NB4 (cell line): ENCODE results near the gene RPL38.

Source experiments
- TF ChIP-seq, protein P1 (sequence below): IDR thresholded peaks from one replicate; pipeline ENCODE4 v1.5.1; 2012; ENCODE audit warnings: low read depth, low read length
- TF ChIP-seq, protein P2 (sequence below): IDR thresholded peaks from 2 replicates; pipeline ENCODE4 v1.6.1; 2011; ENCODE audit warnings: low read depth, low read length

GRCh38 chr17:74243013-74243755 is 39.7 kb downstream of the RPL38 start:
- TF ChIP-seq, protein P1, sequence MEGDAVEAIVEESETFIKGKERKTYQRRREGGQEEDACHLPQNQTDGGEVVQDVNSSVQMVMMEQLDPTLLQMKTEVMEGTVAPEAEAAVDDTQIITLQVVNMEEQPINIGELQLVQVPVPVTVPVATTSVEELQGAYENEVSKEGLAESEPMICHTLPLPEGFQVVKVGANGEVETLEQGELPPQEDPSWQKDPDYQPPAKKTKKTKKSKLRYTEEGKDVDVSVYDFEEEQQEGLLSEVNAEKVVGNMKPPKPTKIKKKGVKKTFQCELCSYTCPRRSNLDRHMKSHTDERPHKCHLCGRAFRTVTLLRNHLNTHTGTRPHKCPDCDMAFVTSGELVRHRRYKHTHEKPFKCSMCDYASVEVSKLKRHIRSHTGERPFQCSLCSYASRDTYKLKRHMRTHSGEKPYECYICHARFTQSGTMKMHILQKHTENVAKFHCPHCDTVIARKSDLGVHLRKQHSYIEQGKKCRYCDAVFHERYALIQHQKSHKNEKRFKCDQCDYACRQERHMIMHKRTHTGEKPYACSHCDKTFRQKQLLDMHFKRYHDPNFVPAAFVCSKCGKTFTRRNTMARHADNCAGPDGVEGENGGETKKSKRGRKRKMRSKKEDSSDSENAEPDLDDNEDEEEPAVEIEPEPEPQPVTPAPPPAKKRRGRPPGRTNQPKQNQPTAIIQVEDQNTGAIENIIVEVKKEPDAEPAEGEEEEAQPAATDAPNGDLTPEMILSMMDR, result no peak
- TF ChIP-seq, protein P2, sequence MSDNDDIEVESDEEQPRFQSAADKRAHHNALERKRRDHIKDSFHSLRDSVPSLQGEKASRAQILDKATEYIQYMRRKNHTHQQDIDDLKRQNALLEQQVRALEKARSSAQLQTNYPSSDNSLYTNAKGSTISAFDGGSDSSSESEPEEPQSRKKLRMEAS, result no peak
